CD4-positive, alpha-beta T cell (primary cell): ENCODE results near the gene MOB1A. TPM values are rescaled to one million over a fixed set of nuclear protein-coding genes. Genes with fewer than 3 reads are reported as not detected.

Source experiments
- ATAC-seq: fragments of 200-7000 bp; cut with Tn5 transposase; one replicate; pipeline ENCODE4 v1.10.0; 2022; ENCODE audit warnings: mild to moderate bottlenecking; ENCODE audit not compliant: poor library complexity
- CTCF ChIA-PET: fragments of 350-600 bp; sonication (Branson Sonifier 250); formaldehyde crosslinking; loops from one replicate; lab custom pipeline; 2021; ENCODE audit warnings: antibody characterized with exemption, inconsistent platforms; lab: Charles Lee
- POLR2A ChIA-PET: fragments of 350-600 bp; sonication (Branson Sonifier 250); formaldehyde crosslinking; loops from one replicate; lab custom pipeline; 2021; ENCODE audit warnings: antibody characterized with exemption, inconsistent platforms; lab: Charles Lee
- DNase-seq, 14 experiments: peaks; one replicate each; pipeline ENCODE4 v3.0.0-alpha.2; 2013 to 2020; ENCODE audit warnings: mixed read lengths in 2 of 14
- H3K27ac ChIP-seq, 2 donors: one replicate each; pipeline versions ENCODE4 v1.5.1 to v1.7.0; 2013; ENCODE audit warnings: low read length in 2 of 2, low read depth in 1 of 2, mild to moderate bottlenecking in 1 of 2
- H3K27me3 ChIP-seq, 2 experiments: 1 replicate in 1 of 2; 2 replicates in 1 of 2; pipeline versions ENCODE4 v1.6.1 to v1.7.0; 2013; ENCODE audit warnings: low read length in 2 of 2, control low read depth in 1 of 2, mild to moderate bottlenecking in 1 of 2, moderate library complexity in 1 of 2; ENCODE audit not compliant: insufficient read depth in 2 of 2, control insufficient read depth in 1 of 2
- H3K36me3 ChIP-seq: one replicate; pipeline ENCODE4 v1.6.1; 2013; ENCODE audit warnings: low read length, control low read depth; ENCODE audit not compliant: insufficient read depth
- H3K4me1 ChIP-seq: one replicate; pipeline ENCODE4 v1.6.1; 2013; ENCODE audit warnings: low read length, control low read depth; ENCODE audit not compliant: insufficient read depth
- H3K4me3 ChIP-seq: one replicate; pipeline ENCODE4 v1.5.1; 2013; ENCODE audit warnings: mild to moderate bottlenecking, low read length, moderate library complexity
- H3K9me3 ChIP-seq, 2 experiments: 1 replicate in 1 of 2; 2 replicates in 1 of 2; pipeline versions ENCODE4 v1.6.1 to v1.7.0; 2013; ENCODE audit warnings: low read length in 2 of 2, mild to moderate bottlenecking in 2 of 2, control low read depth in 1 of 2, moderate library complexity in 1 of 2; ENCODE audit not compliant: control insufficient read depth in 1 of 2, insufficient read depth in 1 of 2
- H3K27ac Mint-ChIP-seq: one replicate; pipeline ENCODE4 v1.8.0; 2020; ENCODE audit warnings: mixed read lengths
- H3K27me3 Mint-ChIP-seq: one replicate; pipeline ENCODE4 v1.8.0; 2021; ENCODE audit warnings: mixed read lengths
- H3K36me3 Mint-ChIP-seq: one replicate; pipeline ENCODE4 v1.8.0; 2021; ENCODE audit warnings: low read depth, mixed read lengths
- H3K4me1 Mint-ChIP-seq: one replicate; pipeline ENCODE4 v1.8.0; 2021; ENCODE audit warnings: low read depth, mixed read lengths
- H3K4me3 Mint-ChIP-seq: one replicate; pipeline ENCODE4 v1.8.0; 2020; ENCODE audit warnings: mild to moderate bottlenecking, mixed read lengths
- H3K9me3 Mint-ChIP-seq: one replicate; pipeline ENCODE4 v1.8.0; 2020; ENCODE audit warnings: mixed read lengths
- CTCF ChIP-seq: fragments of 200-600 bp; IDR thresholded peaks from one replicate; pipeline ENCODE4 v1.8.0; 2022; ENCODE audit warnings: antibody characterized with exemption, mild to moderate bottlenecking
- intact Hi-C, 2 experiments: fragments of 100-400 bp; cut with DNase I in 1 of 2; cut with micrococcal nuclease in 1 of 2; formaldehyde crosslinking; loops; one replicate each; pipeline versions ENCODE4 v1.15.1 to v1.9.0; 2023 to 2025; cut with DNase I, micrococcal nuclease
- total RNA-seq, 174 experiments: library from RNA in 2 of 174; stranded (reverse) in 2 of 174; gene quantifications; one replicate each; pipeline ENCODE4 v1.2.3 and lab custom pipeline; 2021 to 2026

Gene MOB1A
- total RNA-seq, 2 experiments from 2014 or later = 150 to 159 TPM

- no peaks in the 10 kb centered on the region for H3K4me1 ChIP-seq
- H3K9me3 Mint-ChIP-seq = no peaks in the 10 kb centered on the region
- ChIA-PET POLR2A (no interaction called here), CTCF (no interaction called here)
- H3K36me3 ChIP-seq = no peaks in the 10 kb centered on the region
- DNase-seq (no peak), ATAC-seq (no peak)
- no peaks in the 10 kb centered on the region for H3K9me3 ChIP-seq
- no peak overlapping the region for H3K4me3 Mint-ChIP-seq
- H3K4me1 Mint-ChIP-seq = no peaks in the 10 kb centered on the region
- intact Hi-C loops = loop anchor here in 1 of 2 experiments (10.0 kb wide), 1 partner anchor 285 kb away; the partner anchor contains the start of gene STAMBP
- no peaks in the 10 kb centered on the region for H3K27me3 Mint-ChIP-seq
- H3K36me3 Mint-ChIP-seq = peaks cover 6% of the 10 kb centered on the region
- H3K4me3 ChIP-seq = no peak overlapping the region
- no peak for TF ChIP-seq CTCF
- H3K27ac Mint-ChIP-seq = no peak overlapping the region
- no peak overlapping the region for H3K27ac ChIP-seq
- H3K27me3 ChIP-seq = no peaks in the 10 kb centered on the region
Measured at GRCh38 chr2:74109551-74109950, 69.1 kb downstream of the MOB1A start.

GRCh38 chr2:74107071-74107470 lies 71.6 kb downstream of the MOB1A start:
- POLR2A ChIA-PET = no interaction called here
- no peaks in the 10 kb centered on the region for H3K27me3 Mint-ChIP-seq
- no peak overlapping the region for H3K4me3 ChIP-seq
- no peaks in the 10 kb centered on the region for H3K4me1 Mint-ChIP-seq
- DNase-seq (no peak), ATAC-seq (no peak)
- intact Hi-C loops = loop anchor here in 1 of 2 experiments (10.0 kb wide), 1 partner anchor 282 kb away; the partner anchor contains the start of gene STAMBP
- no peaks in the 10 kb centered on the region for H3K4me1 ChIP-seq
- H3K36me3 ChIP-seq = peaks cover 10% of the 10 kb centered on the region
- no peaks in the 10 kb centered on the region for H3K9me3 Mint-ChIP-seq
- no peak overlapping the region for H3K27ac Mint-ChIP-seq
- H3K9me3 ChIP-seq = no peaks in the 10 kb centered on the region
- H3K27me3 ChIP-seq = no peaks in the 10 kb centered on the region
- CTCF ChIA-PET = no interaction called here
- H3K36me3 Mint-ChIP-seq = peaks cover 28% of the 10 kb centered on the region
- no peak overlapping the region for H3K27ac ChIP-seq
- TF ChIP-seq CTCF = no peak
- no peak overlapping the region for H3K4me3 Mint-ChIP-seq

- no peak for TF ChIP-seq CTCF
- Mint-ChIP-seq H3K36me3 (peaks cover 40% of the 10 kb centered on the region), H3K27ac (no peak overlapping the region), H3K4me1 (no peaks in the 10 kb centered on the region), H3K4me3 (no peak overlapping the region), H3K27me3 (no peaks in the 10 kb centered on the region), H3K9me3 (no peaks in the 10 kb centered on the region)
- ATAC-seq (no peak), DNase-seq (no peak)
- H3K27me3 ChIP-seq = no peaks in the 10 kb centered on the region
- H3K4me3 ChIP-seq = no peak overlapping the region
- H3K4me1 ChIP-seq = no peaks in the 10 kb centered on the region
- no peak overlapping the region for H3K27ac ChIP-seq
- ChIA-PET POLR2A (no interaction called here), CTCF (interaction anchor here (0.8 kb wide), 1 partner anchor 281 kb away, joined by 3 read pairs; no protein-coding TSS in a partner anchor)
- intact Hi-C loops = loop anchor here (1.0 to 10.0 kb wide), 4 partner anchors 197 to 281 kb away; partner anchors contain the start of gene STAMBP (in 1 of the 2)
- no peaks in the 10 kb centered on the region for H3K9me3 ChIP-seq
- H3K36me3 ChIP-seq = peaks cover 26% of the 10 kb centered on the region
Measured at GRCh38 chr2:74105413-74105812, 73.3 kb downstream of the MOB1A start.
